ENCODE results near the gene HOOK2. TPM values are rescaled to one million over a fixed set of nuclear protein-coding genes. Genes with fewer than 3 reads are reported as not detected.

HOOK2 gene
- polyA plus RNA-seq, 1 of the 3 experiments (the other 2 are of a cell fraction): 33.0 TPM

GRCh38 chr19:12764698-12765097 lies 10.7 kb downstream of the HOOK2 start (continued):
- no peak for TF ChIP-seq USF2 (IDR thresholded peaks at IDR 0.05; ENCODE audit: borderline replicate concordance, low read depth, low read length)

GRCh38 chr19:12763100-12763499 lies 12.3 kb downstream of the HOOK2 start:
- no peaks in the 10 kb centered on the region for H4K20me1 ChIP-seq (ENCODE audit: insufficient read depth)
- H3K27me3 ChIP-seq (ENCODE audit: insufficient read depth): no peaks in the 10 kb centered on the region
- TF ChIP-seq IRF3 (IDR thresholded peaks at IDR 0.05; ENCODE audit: low read depth, low read length): no peak
- TF ChIP-seq NRF1 (IDR thresholded peaks at IDR 0.05; ENCODE audit: low read depth, low read length): no peak
- TF ChIP-seq TCF12 (IDR thresholded peaks at IDR 0.05): no peak
- TF ChIP-seq MXI1 (IDR thresholded peaks at IDR 0.05; ENCODE audit: low read depth, low read length): no peak
- no peak for TF ChIP-seq CHD2 (IDR thresholded peaks at IDR 0.05; ENCODE audit: low read length, partially characterized antibody)
- TF ChIP-seq CTCF (IDR thresholded peaks at IDR 0.05): no peak
- no peak for TF ChIP-seq USF1 (IDR thresholded peaks at IDR 0.05; ENCODE audit: borderline replicate concordance, low read depth)
- TF ChIP-seq TAF1 (IDR thresholded peaks at IDR 0.05; ENCODE audit: borderline replicate concordance, low read depth, low read length): no peak
- no peak for TF ChIP-seq RFX5 (IDR thresholded peaks at IDR 0.05; ENCODE audit: low read length)
- TF ChIP-seq TEAD4 (IDR thresholded peaks at IDR 0.05; ENCODE audit: borderline replicate concordance, insufficient read depth): no peak
- TF ChIP-seq ELF1 (IDR thresholded peaks at IDR 0.05): no peak
- no peak for TF ChIP-seq RXRA (IDR thresholded peaks at IDR 0.05; ENCODE audit: borderline replicate concordance, low read depth)
- TF ChIP-seq FOXM1 (IDR thresholded peaks at IDR 0.05; ENCODE audit: low read depth): no peak
- TF ChIP-seq POLR2AphosphoS5 (IDR thresholded peaks at IDR 0.05; ENCODE audit: low read depth, low read length): no peak
- no peak for TF ChIP-seq RCOR1 (IDR thresholded peaks at IDR 0.05; ENCODE audit: low read length)
- TF ChIP-seq USF2 (IDR thresholded peaks at IDR 0.05; ENCODE audit: borderline replicate concordance, low read depth, low read length): no peak
- TF ChIP-seq GATA2 (CRISPR knock-in tag; IDR thresholded peaks at IDR 0.05): no peak
- TF ChIP-seq SIN3A (IDR thresholded peaks at IDR 0.05; ENCODE audit: borderline replicate concordance, low read depth, low read length): no peak
- TF ChIP-seq NFIC (IDR thresholded peaks at IDR 0.05; ENCODE audit: borderline replicate concordance): no peak
- CTCF ChIA-PET: interaction anchor here (2.9 to 17.5 kb wide), 5 partner anchors 11 to 85 kb away, joined by 17 to 321 read pairs (median 55); partner anchors contain the start of genes BEST2, GET3, HOOK2 and JUNB
- no peak overlapping the region for H3K9ac ChIP-seq
- H3K27ac ChIP-seq (ENCODE audit: low read depth in 2 of 2, low read length in 1 of 2): no peak overlapping the region
- no peak overlapping the region for H3K4me3 ChIP-seq (ENCODE audit: low read depth in 2 of 2, low read length in 1 of 2)
- no peak overlapping the region for H2AFZ ChIP-seq (ENCODE audit: low read depth)
- H3K4me1 ChIP-seq (ENCODE audit: control insufficient read depth in 1 of 2, insufficient read depth in 2 of 2, low read depth in 1 of 2, low read length in 1 of 2): no peaks in the 10 kb centered on the region; a peak in 1 of 4 replicates
- H3F3A ChIP-seq (replicated peaks; ENCODE audit: insufficient read depth): peaks cover 11% of the 10 kb centered on the region
- peaks cover 4 to 11% of the 10 kb centered on the region in 2 experiments for H3K36me3 ChIP-seq (replicated peaks in 1 of 2; ENCODE audit: control insufficient read depth in 1 of 2, insufficient read depth in 2 of 2, low read length in 1 of 2)
- H3K79me2 ChIP-seq (ENCODE audit: insufficient read depth): no peaks in the 10 kb centered on the region
- H3K9me2 ChIP-seq: no peaks in the 10 kb centered on the region
- peak; percentile 11 for DNase-seq
- H3K9me3 ChIP-seq: no peaks in the 10 kb centered on the region
- no peak overlapping the region for H3K4me2 ChIP-seq
- POLR2A ChIA-PET: no interaction called here
- 97% methylated on average over 4 of the region's 11 CpGs for WGBS (ENCODE audit: low lambda C conversion rate)

Measured in SK-N-SH (cell line).